ENCODE measurements around the gene ZNF337.
"Not testable (repeated sequence)": the region's sequence is repeated elsewhere in the genome, so short reads cannot be mapped to it uniquely, and the experiment has no call there.

DNA sequence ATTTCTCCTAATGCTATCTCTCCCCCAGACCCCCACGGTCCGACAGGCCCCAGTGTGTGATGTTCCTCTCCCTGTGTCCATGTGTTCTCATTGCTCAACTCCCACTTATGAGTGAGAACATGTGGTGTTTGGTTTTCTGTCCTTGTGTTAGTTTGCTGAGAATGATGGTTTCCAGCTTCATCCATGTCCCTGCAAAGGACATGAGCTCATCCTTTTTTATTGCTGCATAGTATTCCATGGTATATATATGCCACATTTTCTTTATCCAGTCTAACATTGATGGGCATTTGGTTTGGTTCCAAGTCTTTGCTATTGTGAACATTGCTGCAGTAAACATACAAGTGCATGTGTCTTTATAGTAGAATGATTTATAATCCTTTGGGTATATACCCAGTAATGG, 4.2 kb upstream of the ZNF337 start:
- not testable (repeated sequence) for TF ChIP-seq EZH2 (IDR thresholded peaks at IDR 0.05; ENCODE audit: borderline replicate concordance); CTCF (IDR thresholded peaks at IDR 0.05; ENCODE audit: poor library complexity)

All from hepatocyte (in vitro differentiated cells).